ENCODE data around the gene R3HDM4. TPM values are rescaled to one million over a fixed set of nuclear protein-coding genes. Genes with fewer than 3 reads are reported as not detected.
A peak's percentile ranks its signal among the peaks of the same experiment; 100 is the strongest.

The R3HDM4 gene
- total and polyA plus RNA-seq, 11 donors: 17.1 to 47.1 (median 24.2) TPM

- ATAC-seq (peak in 1 of 4 donors; percentile 13), DNase-seq (no peak)
- H3K9me3 ChIP-seq: no peaks in the 10 kb centered on the region
- H3K27me3 ChIP-seq: no peaks in the 10 kb centered on the region
- H3K4me1 ChIP-seq: no peaks in the 10 kb centered on the region
- peaks cover 0 to 42% (median 14%) of the 10 kb centered on the region in 9 donors for H3K36me3 ChIP-seq
- H3K4me3 ChIP-seq: no peak overlapping the region
- TF ChIP-seq POLR2A (IDR thresholded peaks at IDR 0.05) (no peak), CTCF (IDR thresholded peaks at IDR 0.05) (no peak)
- no peak overlapping the region for H3K27ac ChIP-seq
- WGBS, 4 donors: 84 to 87% (median 86%) methylated on average over 24 to 30 of the region's 30 CpGs
- intact Hi-C loops (cut with DNase I): no loop called here
These were observed 12.5 kb downstream of the R3HDM4 start for GRCh38 chr19:900302-901111.

- intact Hi-C loops (cut with DNase I): no loop called here
- Histone ChIP-seq H3K4me1 (no peaks in the 10 kb centered on the region), H3K4me3 (no peak overlapping the region), H3K27me3 (no peaks in the 10 kb centered on the region), H3K9me3 (no peaks in the 10 kb centered on the region), H3K27ac (no peak overlapping the region), H3K36me3 (peaks cover 0 to 42% (median 14%) of the 10 kb centered on the region in 9 donors)
- no peak for DNase-seq
- peak in 1 of 4 donors; percentile 7 for ATAC-seq
- WGBS, 4 donors: 93 to 96% (median 94%) methylated on average over 14 to 15 of the region's 15 CpGs
- TF ChIP-seq POLR2A (IDR thresholded peaks at IDR 0.05): no peak
- TF ChIP-seq CTCF (IDR thresholded peaks at IDR 0.05): no peak
These were observed 13.0 kb downstream of the R3HDM4 start for GRCh38 chr19:900043-900301.

- WGBS, 4 donors: 90 to 92% (median 91%) methylated on average over 25 to 32 of the region's 32 CpGs
- no peak overlapping the region for H3K27ac ChIP-seq
- intact Hi-C loops (cut with DNase I): no loop called here
These were observed 13.5 kb downstream of the R3HDM4 start for GRCh38 chr19:899336-900042.

More at GRCh38 chr19:899336-900042, 13.5 kb downstream of the R3HDM4 start:
- H3K9me3 ChIP-seq: no peaks in the 10 kb centered on the region
- H3K4me3 ChIP-seq: no peak overlapping the region
- TF ChIP-seq CTCF (IDR thresholded peaks at IDR 0.05) (no peak), POLR2A (IDR thresholded peaks at IDR 0.05) (no peak)
- peak in 1 of 4 donors; percentile 4 for ATAC-seq
- peaks cover 0 to 42% (median 14%) of the 10 kb centered on the region in 9 donors for H3K36me3 ChIP-seq
- H3K27me3 ChIP-seq: no peaks in the 10 kb centered on the region
- no peak for DNase-seq
- H3K4me1 ChIP-seq: no peaks in the 10 kb centered on the region

Measured in heart left ventricle (tissue), 16 donors.